Right kidney (tissue), 1 donor: ENCODE results near the gene SFSWAP.
"Not testable (repeated sequence)": the region's sequence is repeated elsewhere in the genome, so short reads cannot be mapped to it uniquely, and the experiment has no call there.

ENCODE experiments used
- DNase-seq: peaks from one replicate; pipeline ENCODE4 v3.0.0-alpha.2; 2016

SFSWAP gene

GRCh38 chr12:131758016-131758739 lies 47.3 kb downstream of the SFSWAP start:
- DNase-seq: no peak

DNA sequence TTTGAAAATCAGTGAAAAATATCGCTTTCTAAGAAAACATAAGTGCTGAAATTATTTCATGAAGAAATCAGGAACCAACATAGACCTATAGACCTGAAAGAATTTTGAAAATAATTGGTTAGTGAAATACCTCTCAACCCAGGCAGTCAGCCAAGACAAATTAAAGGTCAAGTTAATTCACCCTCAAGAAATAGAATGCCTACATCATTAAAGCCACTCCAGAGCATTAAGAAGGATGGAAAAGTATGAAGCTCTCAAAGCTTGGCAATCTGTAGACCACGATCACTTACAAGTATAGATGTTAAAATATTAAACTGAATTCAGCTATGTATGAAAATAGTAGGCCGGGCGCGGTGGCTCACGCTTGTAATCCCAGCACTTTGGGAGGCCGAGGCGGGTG lies 48.3 kb downstream of the SFSWAP start:
- DNase-seq: no peak

GRCh38 chr12:131761638-131762037 lies 50.7 kb downstream of the SFSWAP start:
- DNase-seq: no peak

- no peak for DNase-seq
Observed at GRCh38 chr12:131764738-131765137, 53.8 kb downstream of the SFSWAP start.

- DNase-seq: no peak
Observed at GRCh38 chr12:131765961-131766360, 55.1 kb downstream of the SFSWAP start.

DNA sequence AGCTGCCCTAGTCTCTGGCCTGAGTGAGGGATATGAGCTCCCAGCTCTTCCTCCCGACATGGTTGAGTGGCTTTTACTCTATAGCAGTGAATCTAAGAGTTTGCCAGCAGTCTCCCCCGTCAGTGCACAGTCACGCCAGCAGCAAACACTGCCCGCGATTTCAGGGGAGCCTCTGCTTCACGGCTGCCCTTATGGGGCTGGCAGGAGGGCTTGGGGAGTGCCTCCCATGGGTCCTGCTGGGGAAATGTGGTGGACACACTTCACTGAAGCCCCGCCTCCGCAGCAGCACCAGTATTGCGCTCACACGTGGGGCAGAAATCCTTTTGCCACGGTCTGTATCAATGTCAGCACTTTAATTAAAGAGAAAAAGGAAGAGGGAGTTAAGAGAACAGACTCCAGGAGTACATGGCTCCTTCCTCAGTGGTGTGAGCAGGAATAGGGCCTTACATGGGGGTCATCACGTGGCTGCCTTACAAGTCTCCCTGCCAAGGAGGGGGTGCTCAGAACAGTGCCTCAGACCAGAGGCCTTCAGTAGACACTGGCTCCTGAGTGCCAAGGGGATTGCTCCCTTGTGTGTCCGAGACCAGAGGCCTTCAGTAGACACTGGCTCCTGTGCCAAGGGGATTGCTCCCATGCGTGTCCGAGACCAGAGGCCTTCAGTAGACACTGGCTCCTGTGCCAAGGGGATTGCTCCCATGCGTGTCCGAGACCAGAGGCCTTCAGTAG lies 55.7 kb downstream of the SFSWAP start:
- no peak for DNase-seq

DNA sequence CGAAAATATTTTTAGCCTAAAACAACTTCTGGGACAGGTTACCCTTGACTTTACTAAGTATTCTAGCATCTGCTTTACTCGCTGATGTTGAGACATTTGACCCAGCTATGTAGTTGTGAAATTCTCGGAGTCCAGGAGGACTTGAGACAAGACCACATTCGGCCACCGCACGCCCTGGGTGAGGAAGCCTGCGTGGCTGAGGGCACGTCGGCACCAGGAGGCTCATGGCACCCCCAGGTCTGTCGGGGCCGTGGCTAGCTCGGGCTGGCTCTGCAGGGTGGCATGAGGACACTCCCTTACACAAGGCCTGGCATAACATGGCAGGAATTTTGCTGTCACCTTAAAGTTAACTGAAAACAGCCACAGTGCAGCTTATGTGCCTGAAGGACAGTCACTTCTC lies 59.2 kb downstream of the SFSWAP start:
- DNase-seq: no peak

DNA sequence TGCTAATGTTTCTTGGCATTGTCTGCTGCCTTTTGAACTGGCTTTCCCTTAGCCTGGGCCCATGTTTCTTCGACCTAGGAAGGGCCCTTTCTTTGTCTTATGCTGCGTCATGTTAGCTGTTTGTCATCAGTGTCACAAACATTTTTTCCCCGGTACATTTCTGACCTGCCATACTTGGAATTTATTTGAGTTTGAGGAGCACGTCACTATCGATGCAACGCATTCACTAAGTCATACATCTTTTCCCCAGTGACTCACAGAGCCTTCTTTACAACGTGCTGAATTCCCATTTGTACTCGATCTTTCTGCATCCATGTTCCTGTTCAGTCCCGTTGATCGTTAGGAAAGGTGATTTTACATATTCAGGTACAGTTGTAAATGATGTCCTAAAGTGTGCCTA lies 61.1 kb downstream of the SFSWAP start:
- no peak for DNase-seq

GRCh38 chr12:131773582-131774221 lies 62.8 kb downstream of the SFSWAP start:
- DNase-seq: no peak

- no peak for DNase-seq
Observed at GRCh38 chr12:131774576-131775391, 63.9 kb downstream of the SFSWAP start.

DNA sequence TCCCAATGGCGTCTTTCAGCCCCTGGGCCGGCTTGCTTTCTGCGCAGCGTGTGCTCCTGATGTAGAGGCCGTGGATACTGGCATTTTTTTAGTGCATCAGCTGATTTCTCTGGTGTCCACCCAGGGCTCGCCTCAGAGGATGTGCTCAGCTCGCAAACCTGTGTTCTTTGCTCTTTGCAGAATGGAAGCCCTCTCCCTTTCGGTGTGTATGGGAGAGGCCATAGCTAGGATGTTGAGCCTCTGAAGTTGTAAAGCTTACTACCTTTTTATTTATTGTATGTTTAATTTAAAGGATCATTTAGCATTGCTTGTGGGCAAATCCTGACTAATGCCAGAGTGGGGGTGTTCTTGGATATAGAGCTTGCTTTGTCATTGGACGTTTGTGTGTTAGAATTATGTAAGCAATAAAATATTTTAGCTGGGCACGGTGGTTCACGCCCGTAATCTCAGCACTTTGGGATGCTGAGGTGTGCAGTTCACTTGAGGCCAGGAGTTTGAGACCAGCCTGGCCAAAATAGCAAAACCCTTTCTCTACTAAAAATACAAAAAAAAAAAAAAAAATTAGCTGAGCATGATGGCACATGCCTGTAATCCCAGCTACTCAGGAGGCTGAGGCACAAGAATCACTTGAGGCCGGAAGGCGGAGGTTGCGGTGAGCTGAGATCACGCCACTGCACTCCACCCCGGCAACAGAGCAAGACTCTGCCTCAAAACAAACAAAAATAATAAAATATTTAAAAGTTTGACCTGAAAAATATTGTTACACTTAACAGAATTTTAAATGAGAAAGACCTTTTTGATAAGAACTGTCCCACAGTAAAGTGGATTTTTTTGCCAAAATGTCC lies 64.7 kb downstream of the SFSWAP start:
- DNase-seq: no peak

DNA sequence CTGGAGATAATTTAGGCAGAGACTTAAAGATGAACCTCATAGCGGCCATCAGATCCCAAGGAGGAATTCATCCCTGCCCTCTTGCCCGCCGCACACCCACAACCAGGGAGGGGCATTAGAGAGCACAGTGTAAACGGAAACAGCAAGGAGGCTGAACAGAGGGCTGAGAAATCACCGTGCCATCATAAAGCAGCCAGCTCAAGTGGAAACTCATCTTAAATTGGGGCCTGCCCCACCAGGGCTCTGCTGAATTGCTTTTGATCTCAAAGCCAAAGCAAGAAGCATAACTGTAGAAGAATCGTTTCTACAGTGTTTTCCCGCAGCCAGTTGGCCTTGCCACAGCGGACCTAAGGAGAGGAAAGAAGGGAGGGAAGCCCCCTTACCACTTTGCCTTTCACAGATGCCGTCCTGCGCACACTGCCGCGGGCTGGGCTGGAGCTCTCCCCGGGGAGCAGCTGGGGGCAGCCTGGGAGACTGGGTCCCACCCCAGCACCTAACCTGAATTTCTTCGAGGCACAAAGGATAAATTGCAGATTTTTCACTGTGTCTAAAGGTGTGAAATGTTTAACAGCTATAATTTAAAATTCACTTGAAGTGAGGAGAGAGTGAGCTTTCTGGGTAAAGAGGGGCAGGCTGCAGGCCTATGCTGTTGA lies 65.5 kb downstream of the SFSWAP start:
- DNase-seq: no peak

GRCh38 chr12:131777269-131777668 lies 66.4 kb downstream of the SFSWAP start:
- DNase-seq: not testable (repeated sequence)

DNA sequence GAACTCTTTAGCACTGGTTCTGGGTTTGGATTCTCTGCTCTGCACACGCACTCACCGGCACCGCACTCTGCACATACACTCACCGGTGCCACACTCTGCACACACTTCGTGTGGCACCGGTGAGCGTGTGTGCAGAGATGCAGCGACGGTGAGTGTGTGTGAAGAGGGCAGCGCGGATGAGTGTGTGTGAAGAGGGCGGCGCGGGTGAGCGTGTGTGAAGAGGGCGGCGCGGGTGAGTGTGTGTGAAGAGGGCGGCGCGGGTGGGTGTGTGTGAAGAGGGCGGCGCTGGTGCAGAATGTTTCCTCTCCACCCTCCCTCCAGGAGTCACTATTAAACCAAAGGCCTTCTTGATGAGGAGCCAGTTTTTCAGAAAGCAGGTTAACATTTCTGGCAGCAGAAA lies 68.1 kb downstream of the SFSWAP start:
- no peak for DNase-seq

DNA sequence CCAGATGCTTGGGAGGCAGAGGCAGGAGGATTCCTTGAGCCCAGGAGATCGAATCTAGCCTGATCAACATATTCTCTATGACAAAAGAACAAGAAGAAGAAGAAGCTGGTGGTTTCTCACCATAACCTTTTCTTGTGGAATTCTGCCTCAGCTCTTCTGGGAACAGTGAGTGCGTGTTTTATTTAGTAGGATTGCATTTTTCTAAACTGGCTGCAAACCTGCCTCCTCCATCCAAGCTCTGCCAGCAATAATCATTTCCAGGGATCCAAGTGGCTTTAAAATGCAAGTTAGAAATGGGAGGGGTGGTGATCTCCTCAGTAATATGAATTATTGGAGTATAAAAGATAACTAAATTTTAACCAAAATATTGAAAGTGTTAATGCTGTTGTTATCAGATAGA lies 71.2 kb downstream of the SFSWAP start:
- DNase-seq: no peak

GRCh38 chr12:131783915-131784541 lies 73.1 kb downstream of the SFSWAP start:
- no peak for DNase-seq

DNA sequence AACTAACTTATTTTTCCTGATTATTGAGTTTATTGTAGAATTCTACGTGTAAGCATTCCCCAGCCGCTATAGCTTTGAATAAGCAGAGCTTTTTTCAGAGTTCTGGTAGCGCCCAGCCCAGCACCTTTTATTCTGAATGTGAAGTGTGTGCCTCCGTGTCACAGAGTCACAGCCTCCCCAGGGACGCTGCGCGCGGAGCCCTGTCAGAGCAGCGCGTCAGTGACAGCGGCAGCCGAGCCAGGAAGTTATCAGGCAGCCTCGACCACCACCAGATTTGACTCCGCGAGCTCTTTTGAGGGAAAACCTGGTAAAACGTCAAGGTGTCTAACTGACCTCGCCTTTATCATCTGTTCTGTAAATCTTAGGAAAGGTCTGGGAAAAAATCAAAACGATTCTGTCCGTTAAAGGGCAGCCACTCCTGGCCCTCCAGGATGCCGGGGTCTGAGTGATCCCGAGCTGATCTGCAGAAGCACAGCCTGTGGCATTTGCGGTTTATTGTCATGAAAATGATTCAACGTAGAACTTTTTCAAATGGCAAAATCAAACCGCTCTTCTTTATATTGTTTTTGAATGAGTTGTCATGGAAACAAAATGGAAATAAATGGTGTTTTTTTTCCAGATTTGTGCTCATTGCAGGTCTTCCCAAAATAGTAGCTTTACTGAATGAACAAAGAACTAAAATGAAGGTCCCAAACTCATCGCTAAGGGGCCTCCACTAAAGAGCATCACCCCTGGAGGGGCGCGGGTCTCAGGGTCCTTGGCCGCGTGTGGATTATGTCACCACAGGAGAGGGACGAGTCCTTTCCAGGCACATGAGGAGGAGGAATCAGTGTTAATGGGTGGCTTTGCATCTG lies 74.2 kb downstream of the SFSWAP start:
- DNase-seq: no peak

DNA sequence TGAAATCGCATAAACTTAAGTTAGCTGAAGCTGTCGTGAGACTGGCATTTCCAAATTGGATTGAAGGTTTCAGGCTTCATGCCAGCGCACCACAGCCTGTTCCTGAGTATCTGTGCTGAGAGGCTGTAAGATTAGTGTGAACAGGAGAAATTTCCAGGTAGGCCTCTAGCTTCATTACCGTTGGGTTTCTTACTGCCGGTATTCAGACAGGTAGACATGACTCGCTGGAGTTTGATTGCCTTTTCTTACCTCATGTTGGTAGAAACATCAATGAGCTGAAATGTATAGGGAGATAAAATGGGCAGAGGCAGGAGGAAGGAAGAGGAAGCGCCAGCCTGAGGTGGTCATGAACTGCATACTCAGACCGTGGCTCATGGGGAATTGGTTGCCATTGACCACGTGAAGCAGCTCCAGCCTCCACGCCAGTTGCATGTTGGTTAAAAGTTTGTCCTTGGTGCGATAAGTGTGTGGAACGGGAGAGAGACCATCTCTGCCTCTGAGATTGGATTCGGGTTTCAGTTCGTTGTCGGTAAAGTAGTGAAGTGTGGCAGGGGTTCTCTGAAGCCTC lies 75.0 kb downstream of the SFSWAP start:
- no peak for DNase-seq

- no peak for DNase-seq
Observed at GRCh38 chr12:131786331-131786730, 75.4 kb downstream of the SFSWAP start.
